Fibroblast of mammary gland (primary cell): ENCODE results near the gene TEKT5.

Experiments used
- DNase-seq: peaks from one replicate; pipeline ENCODE4 v3.0.0-alpha.2; 2010; ENCODE audit warnings: low read depth
- H3K4me3 ChIP-seq: 2 replicates; pipeline ENCODE4 v1.5.1; 2011; ENCODE audit warnings: low read depth, mild to moderate bottlenecking, low read length, moderate library complexity; ENCODE audit not compliant: control insufficient read depth
- CTCF ChIP-seq: conservative IDR thresholded peaks from 2 replicates; pipeline ENCODE4 v1.5.1; 2011; ENCODE audit warnings: low read depth, low read length, inconsistent platforms; ENCODE audit not compliant: control insufficient read depth, insufficient read depth

The TEKT5 gene

GRCh38 chr16:10667239-10667638 is 27.5 kb downstream of the TEKT5 start:
- H3K4me3 ChIP-seq, result no peak overlapping the region
- no peak for TF ChIP-seq CTCF
- no peak for DNase-seq

- no peak for DNase-seq
- no peak for TF ChIP-seq CTCF
- no peak overlapping the region for H3K4me3 ChIP-seq
Measured at GRCh38 chr16:10666291-10666690, 28.4 kb downstream of the TEKT5 start.

GRCh38 chr16:10665166-10665565 is 29.6 kb downstream of the TEKT5 start:
- no peak for DNase-seq
- no peak for TF ChIP-seq CTCF
- no peak overlapping the region for H3K4me3 ChIP-seq

- DNase-seq, result no peak
- TF ChIP-seq CTCF, result no peak
- H3K4me3 ChIP-seq, result no peak overlapping the region
Measured at GRCh38 chr16:10664720-10665126, 30.0 kb downstream of the TEKT5 start.

- TF ChIP-seq CTCF, result no peak
- DNase-seq, result no peak
- H3K4me3 ChIP-seq, result no peak overlapping the region
Measured at GRCh38 chr16:10663744-10664143, 31.0 kb downstream of the TEKT5 start.

- H3K4me3 ChIP-seq, result no peak overlapping the region
- TF ChIP-seq CTCF, result no peak
- no peak for DNase-seq
Measured at GRCh38 chr16:10663146-10663545, 31.6 kb downstream of the TEKT5 start.

- H3K4me3 ChIP-seq, result no peak overlapping the region
- DNase-seq, result no peak
- no peak for TF ChIP-seq CTCF
Measured at GRCh38 chr16:10662212-10662611, 32.5 kb downstream of the TEKT5 start.
